ENCODE data around the gene AKAP6. TPM values are rescaled to one million over a fixed set of nuclear protein-coding genes. Genes with fewer than 3 reads are reported as not detected.
"Not testable (repeated sequence)": the region's sequence is repeated elsewhere in the genome, so short reads cannot be mapped to it uniquely, and the experiment has no call there.

AKAP6 gene
- polyA plus RNA-seq, 3 donors = 2.6 to 2.7 (median 2.6) TPM

- no peak for DNase-seq (ENCODE audit: extremely low read depth in 1 of 11, low read depth in 9 of 11, low spot score in 4 of 11)
These were observed 131.2 kb downstream of the AKAP6 start for GRCh38 chr14:32460267-32460666.

GRCh38 chr14:32462553-32462952 lies 133.5 kb downstream of the AKAP6 start:
- not testable (repeated sequence) for DNase-seq (ENCODE audit: extremely low read depth in 1 of 11, low read depth in 9 of 11, low spot score in 4 of 11)

GRCh38 chr14:32468955-32469354 lies 139.9 kb downstream of the AKAP6 start:
- no peak for DNase-seq (ENCODE audit: extremely low read depth in 1 of 11, low read depth in 9 of 11, low spot score in 4 of 11)

- DNase-seq (ENCODE audit: extremely low read depth in 1 of 11, low read depth in 9 of 11, low spot score in 4 of 11) = peak in 4 of 11 donors; percentile 20 to 38 (median 24)
These were observed 140.5 kb downstream of the AKAP6 start for GRCh38 chr14:32469388-32470160.

- DNase-seq (ENCODE audit: extremely low read depth in 1 of 11, low read depth in 9 of 11, low spot score in 4 of 11) = no peak
These were observed 141.1 kb downstream of the AKAP6 start for GRCh38 chr14:32470161-32470715.

GRCh38 chr14:32471181-32471580 lies 142.1 kb downstream of the AKAP6 start:
- DNase-seq (ENCODE audit: extremely low read depth in 1 of 11, low read depth in 9 of 11, low spot score in 4 of 11) = no peak

- no peak for DNase-seq (ENCODE audit: extremely low read depth in 1 of 11, low read depth in 9 of 11, low spot score in 4 of 11)
These were observed 143.0 kb downstream of the AKAP6 start for GRCh38 chr14:32472076-32472475.

- peak in 6 of 11 donors; percentile 24 to 52 (median 38) for DNase-seq (ENCODE audit: extremely low read depth in 1 of 11, low read depth in 9 of 11, low spot score in 4 of 11)
These were observed 143.7 kb downstream of the AKAP6 start for GRCh38 chr14:32472512-32473463.

GRCh38 chr14:32473464-32473855 lies 144.4 kb downstream of the AKAP6 start:
- peak in 5 of 11 donors; percentile 43 to 59 (median 50) for DNase-seq (ENCODE audit: extremely low read depth in 1 of 11, low read depth in 9 of 11, low spot score in 4 of 11)

- no peak for DNase-seq (ENCODE audit: extremely low read depth in 1 of 11, low read depth in 9 of 11, low spot score in 4 of 11)
These were observed 145.5 kb downstream of the AKAP6 start for GRCh38 chr14:32474478-32475195.

GRCh38 chr14:32476532-32476931 lies 147.4 kb downstream of the AKAP6 start:
- no peak for DNase-seq (ENCODE audit: extremely low read depth in 1 of 11, low read depth in 9 of 11, low spot score in 4 of 11)

- DNase-seq (ENCODE audit: extremely low read depth in 1 of 11, low read depth in 9 of 11, low spot score in 4 of 11) = no peak
These were observed 148.3 kb downstream of the AKAP6 start for GRCh38 chr14:32477396-32477795.

- no peak for DNase-seq (ENCODE audit: extremely low read depth in 1 of 11, low read depth in 9 of 11, low spot score in 4 of 11)
These were observed 149.0 kb downstream of the AKAP6 start for GRCh38 chr14:32478050-32478449.

GRCh38 chr14:32480337-32480736 lies 151.2 kb downstream of the AKAP6 start:
- no peak for DNase-seq (ENCODE audit: extremely low read depth in 1 of 11, low read depth in 9 of 11, low spot score in 4 of 11)

GRCh38 chr14:32481707-32482106 lies 152.6 kb downstream of the AKAP6 start:
- DNase-seq (ENCODE audit: extremely low read depth in 1 of 11, low read depth in 9 of 11, low spot score in 4 of 11) = no peak

GRCh38 chr14:32491416-32492016 lies 162.4 kb downstream of the AKAP6 start:
- DNase-seq (ENCODE audit: extremely low read depth in 1 of 11, low read depth in 9 of 11, low spot score in 4 of 11) = no peak

GRCh38 chr14:32492457-32492856 lies 163.4 kb downstream of the AKAP6 start:
- DNase-seq (ENCODE audit: extremely low read depth in 1 of 11, low read depth in 9 of 11, low spot score in 4 of 11) = no peak

- DNase-seq (ENCODE audit: extremely low read depth in 1 of 11, low read depth in 9 of 11, low spot score in 4 of 11) = no peak
These were observed 165.7 kb downstream of the AKAP6 start for GRCh38 chr14:32494609-32495434.
